H1 (cell line): Measurements from ENCODE around the gene PCSK1N. TPM values are rescaled to one million over a fixed set of nuclear protein-coding genes. Genes with fewer than 3 reads are reported as not detected.

Experiments used
- CTCF ChIA-PET: fragments of 300-600 bp; sonication (Branson Sonifier 250); formaldehyde crosslinking; loops from one replicate; lab custom pipeline; 2021; ENCODE audit not compliant: partially characterized antibody; lab: Charles Lee
- POLR2A ChIA-PET: fragments of 300-600 bp; sonication (Branson Sonifier 250); formaldehyde crosslinking; loops from one replicate; lab custom pipeline; 2021; ENCODE audit warnings: inconsistent platforms; ENCODE audit not compliant: partially characterized antibody; lab: Charles Lee
- DNase-seq, 2 experiments: peaks; one replicate each; pipeline versions ENCODE4 v3.0.0 to v3.0.0-alpha.2; 2010 to 2022; ENCODE audit warnings: low spot score in 2 of 2, low read depth in 1 of 2, mixed read lengths in 1 of 2
- FAIRE-seq: peaks from 2 replicates; lab custom pipeline; 2011; peaks lifted over from hg19 to GRCh38; lab: Jason Lieb, UNC
- H2AFZ ChIP-seq: 2 replicates; pipeline ENCODE4 v1.8.1; 2012; ENCODE audit warnings: low read length, inconsistent platforms
- H2AK5ac ChIP-seq: 2 replicates; pipeline ENCODE4 v1.6.1; 2013; ENCODE audit warnings: low read depth, low read length
- H2BK120ac ChIP-seq: replicated peaks from 2 replicates; pipeline ENCODE3; 2013; ENCODE audit warnings: low read depth, low read length, inconsistent platforms
- H2BK12ac ChIP-seq: 2 replicates; pipeline ENCODE4 v1.6.1; 2013; ENCODE audit warnings: low read depth, low read length
- H2BK15ac ChIP-seq: 2 replicates; pipeline ENCODE4 v1.6.1; 2013; ENCODE audit warnings: low read length
- H2BK20ac ChIP-seq: 2 replicates; pipeline ENCODE4 v1.6.1; 2013; ENCODE audit warnings: low read length
- H2BK5ac ChIP-seq: 2 replicates; pipeline ENCODE4 v1.6.1; 2013; ENCODE audit warnings: low read depth, low read length
- H3K14ac ChIP-seq: 2 replicates; pipeline ENCODE4 v1.6.1; 2013; ENCODE audit warnings: inconsistent platforms; ENCODE audit not compliant: insufficient read length
- H3K18ac ChIP-seq: 2 replicates; pipeline ENCODE4 v1.6.1; 2013; ENCODE audit warnings: low read length; ENCODE audit errors: extremely low read depth
- H3K23ac ChIP-seq: 2 replicates; pipeline ENCODE4 v1.6.1; 2013; ENCODE audit warnings: inconsistent platforms; ENCODE audit not compliant: insufficient read length
- H3K23me2 ChIP-seq: 2 replicates; pipeline ENCODE4 v1.6.1; 2013; ENCODE audit warnings: low read depth, low read length
- H3K27ac ChIP-seq: 2 replicates; pipeline ENCODE4 v1.6.1; 2011; ENCODE audit warnings: low read depth, low read length, inconsistent platforms
- H3K27me3 ChIP-seq, 4 experiments: replicated peaks in 1 of 4; 1 replicate in 1 of 4; 2 replicates in 3 of 4; pipeline versions ENCODE4 v1.6.1 to v1.8.1; 2011 to 2013; ENCODE audit warnings: low read length in 3 of 4, mild to moderate bottlenecking in 3 of 4, inconsistent platforms in 2 of 4, mixed read lengths in 2 of 4, moderate library complexity in 1 of 4; ENCODE audit not compliant: control insufficient read depth in 3 of 4, insufficient read depth in 3 of 4; ENCODE audit errors: extremely low read depth in 1 of 4
- H3K36me3 ChIP-seq, 4 experiments: 2 replicates each; pipeline versions ENCODE4 v1.6.1 to v1.8.1; 2011 to 2013; ENCODE audit warnings: mild to moderate bottlenecking in 4 of 4, low read length in 3 of 4, moderate library complexity in 2 of 4, control low read depth in 1 of 4, inconsistent platforms in 1 of 4; ENCODE audit not compliant: insufficient read depth in 4 of 4, control insufficient read depth in 2 of 4
- H3K4ac ChIP-seq: replicated peaks from 2 replicates; pipeline ENCODE3; 2013; ENCODE audit warnings: low read length, low read depth, mixed read lengths, inconsistent platforms; ENCODE audit not compliant: insufficient read length
- H3K4me1 ChIP-seq, 4 experiments: replicated peaks in 1 of 4; 1 replicate in 1 of 4; 2 replicates in 3 of 4; pipeline versions ENCODE4 v1.6.1 to v1.8.1; 2011 to 2013; ENCODE audit warnings: low read length in 3 of 4, inconsistent platforms in 2 of 4, mixed read lengths in 1 of 4; ENCODE audit not compliant: insufficient read depth in 4 of 4, control insufficient read depth in 3 of 4
- H3K4me2 ChIP-seq, 2 experiments: 2 replicates each; pipeline versions ENCODE4 v1.6.1 to v1.8.1; 2011 to 2013; ENCODE audit warnings: low read depth in 2 of 2, low read length in 2 of 2, control low read depth in 1 of 2, inconsistent platforms in 1 of 2, mild to moderate bottlenecking in 1 of 2; ENCODE audit not compliant: insufficient read depth in 1 of 2
- H3K4me3 ChIP-seq, 4 experiments: fragments of 200-600, 300-600 bp in 1 of 4; sonication (generic), shearing (Covaris generic), sonication (Bioruptor Twin) in 1 of 4; 2 replicates each; pipeline versions ENCODE4 v1.5.1 to v1.8.1; 2011 to 2016; ENCODE audit warnings: low read length in 4 of 4, low read depth in 3 of 4, control low read depth in 2 of 4, inconsistent platforms in 2 of 4, mild to moderate bottlenecking in 2 of 4, mixed read lengths in 1 of 4, moderate library complexity in 1 of 4; ENCODE audit not compliant: insufficient read depth in 2 of 4; ENCODE audit errors: extremely low read depth in 1 of 4
- H3K56ac ChIP-seq: replicated peaks from 2 replicates; pipeline ENCODE3; 2013; ENCODE audit warnings: low read depth, mild to moderate bottlenecking, mixed read lengths, low read length, inconsistent platforms; ENCODE audit not compliant: insufficient read length
- H3K79me1 ChIP-seq: 2 replicates; pipeline ENCODE4 v1.6.1; 2013; ENCODE audit warnings: low read depth, low read length, control low read depth
- H3K79me2 ChIP-seq, 2 experiments: 2 replicates each; pipeline versions ENCODE4 v1.6.1 to v1.8.1; 2012 to 2013; ENCODE audit warnings: low read length in 2 of 2, mild to moderate bottlenecking in 2 of 2, inconsistent platforms in 1 of 2; ENCODE audit not compliant: insufficient read depth in 2 of 2, control insufficient read depth in 1 of 2
- H3K9ac ChIP-seq, 4 experiments: replicated peaks in 1 of 4; 1 replicate in 1 of 4; 2 replicates in 3 of 4; pipeline versions ENCODE4 v1.6.1 to v1.8.1; 2011 to 2013; ENCODE audit warnings: low read depth in 3 of 4, low read length in 3 of 4, control low read depth in 2 of 4, mild to moderate bottlenecking in 2 of 4, moderate library complexity in 2 of 4, inconsistent platforms in 1 of 4; ENCODE audit errors: extremely low read depth in 1 of 4
- H3K9me3 ChIP-seq, 2 experiments: 2 replicates each; pipeline versions ENCODE4 v1.6.1 to v1.8.1; 2012 to 2013; ENCODE audit warnings: mild to moderate bottlenecking in 2 of 2, moderate library complexity in 2 of 2, control low read depth in 1 of 2, inconsistent platforms in 1 of 2, low read depth in 1 of 2, low read length in 1 of 2, mixed read lengths in 1 of 2; ENCODE audit not compliant: insufficient read depth in 2 of 2
- H4K20me1 ChIP-seq, 2 experiments: replicated peaks in 1 of 2; 2 replicates each; pipeline versions ENCODE3 to v1.8.1; 2011 to 2013; ENCODE audit warnings: inconsistent platforms in 2 of 2, low read length in 2 of 2, mild to moderate bottlenecking in 1 of 2; ENCODE audit not compliant: insufficient read depth in 2 of 2, control insufficient read depth in 1 of 2
- H4K5ac ChIP-seq: 2 replicates; pipeline ENCODE4 v1.6.1; 2013; ENCODE audit warnings: low read length, low read depth, mixed read lengths, inconsistent platforms; ENCODE audit not compliant: insufficient read length
- H4K8ac ChIP-seq: 2 replicates; pipeline ENCODE4 v1.8.0; 2013; ENCODE audit warnings: mild to moderate bottlenecking, moderate library complexity, low read length, inconsistent platforms; ENCODE audit not compliant: insufficient read depth; ENCODE audit errors: extremely low read depth
- H4K91ac ChIP-seq: replicated peaks from 2 replicates; pipeline ENCODE3; 2013; ENCODE audit warnings: low read length, mixed read lengths, inconsistent platforms; ENCODE audit not compliant: insufficient read length
- E2F6 ChIP-seq: IDR thresholded peaks from 2 replicates; pipeline ENCODE4 v1.6.1; 2012; ENCODE audit warnings: inconsistent platforms
- NRF1 ChIP-seq: IDR thresholded peaks from 2 replicates; pipeline ENCODE4 v1.6.1; 2011; ENCODE audit warnings: mild to moderate bottlenecking, low read depth, low read length, improper control_type of control experiment
- POLR2A ChIP-seq, 2 experiments: IDR thresholded peaks; 1 replicate in 1 of 2; 2 replicates in 1 of 2; pipeline ENCODE4 v1.6.1; 2011; ENCODE audit warnings: low read depth in 2 of 2, low read length in 2 of 2, mild to moderate bottlenecking in 2 of 2; ENCODE audit errors: control extremely low read depth in 1 of 2
- SP2 ChIP-seq: IDR thresholded peaks from 2 replicates; pipeline ENCODE4 v1.6.1; 2012; ENCODE audit warnings: mild to moderate bottlenecking, low read length, inconsistent platforms
- TAF7 ChIP-seq: optimal IDR thresholded peaks from 2 replicates; pipeline ENCODE3; 2011; ENCODE audit warnings: low read depth, mild to moderate bottlenecking, inconsistent platforms, low read length, moderate library complexity, borderline replicate concordance
- TCF12 ChIP-seq: IDR thresholded peaks from 2 replicates; pipeline ENCODE4 v1.6.1; 2011; ENCODE audit warnings: low read depth, mild to moderate bottlenecking, low read length
- WGBS, 2 experiments: shearing (Covaris generic) in 1 of 2; methylation state at CpG; one replicate each; pipeline versions ENCODE4 v1.1.6 to v1.1.7; 2013 to 2015; ENCODE audit warnings: low lambda C conversion rate in 2 of 2, mixed read lengths in 2 of 2, inconsistent platforms in 1 of 2, low coverage in 1 of 2, missing lambda C conversion rate in 1 of 2; ENCODE audit not compliant: insufficient replicate concordance in 2 of 2, insufficient coverage in 1 of 2, insufficient read length in 1 of 2; ENCODE audit errors: extremely low coverage in 1 of 2, missing lambda C conversion rate in 1 of 2; 5-methylcytosine and 5-hydroxymethylcytosine counted together
- polyA plus RNA-seq, 7 experiments: library from polyadenylated mRNA; depleted of rRNA in 3 of 7; stranded (reverse) in 5 of 7; unstranded in 2 of 7; fragments of >200 nt in 5 of 7; fragments of 200-250 nt in 2 of 7; gene quantifications; 1 replicate in 5 of 7; 2 replicates in 1 of 7; 4 replicates in 1 of 7; pipeline versions ENCODE4 v1.2.1 to v1.2.3, GENCODE V29; 2011 to 2013; ENCODE audit warnings: missing spikeins in 2 of 7, mixed read lengths in 2 of 7
- total RNA-seq: library from RNA; stranded (reverse); fragmentation: NEBNext Ultra II Directional; extraction: Animal tissue kit (Norgen Biotek cat#: 25700); gene quantifications from 2 replicates; pipeline ENCODE4 v1.2.1, GENCODE V29; 2021

The PCSK1N gene
- total and polyA plus RNA-seq, 2 of the 8 experiments (the other 6 are each of a cell fraction or from before 2014, with no cell fraction given): 3.6 to 4.5 TPM

GRCh38 chrX:48827654-48827968 lies 7.8 kb downstream of the PCSK1N start:
- Histone ChIP-seq H3K14ac (no peak overlapping the region), H2BK12ac (no peak overlapping the region), H4K8ac (no peak overlapping the region), H2AFZ (no peak overlapping the region; the same call in 1 of the 2 replicates), H3K23ac (no peak overlapping the region), H3K23me2 (peaks cover 6% of the 10 kb centered on the region; the same call in 1 of the 2 replicates), H3K4ac (no peak overlapping the region), H3K4me1 (peaks cover 0 to 3% (median 0%) of the 10 kb centered on the region in 4 experiments; a peak in 2 of 7 replicates), H2BK5ac (no peak overlapping the region), H4K5ac (no peak overlapping the region), H2BK120ac (no peak overlapping the region), H3K56ac (no peak overlapping the region), H2BK15ac (no peak overlapping the region), H3K4me2 (peak overlapping the region; percentile 58 to 64), H3K18ac (no peak overlapping the region; the same call in 1 of the 2 replicates), H2BK20ac (no peak overlapping the region), H2AK5ac (no peak overlapping the region), H3K9me3 (no peaks in the 10 kb centered on the region; a peak in 1 of 4 replicates), H3K79me1 (no peaks in the 10 kb centered on the region), H3K27me3 (peaks cover 6 to 32% (median 22%) of the 10 kb centered on the region in 4 experiments), H3K4me3 (peak overlapping the region; percentile 14 to 54 (median 18); a peak in 6 of 8 replicates), H3K36me3 (peaks cover 0 to 13% (median 2%) of the 10 kb centered on the region in 4 experiments; a peak in 3 of 8 replicates), H3K9ac (no peak overlapping the region), H3K27ac (no peak overlapping the region), H4K91ac (no peak overlapping the region), H4K20me1 (no peaks in the 10 kb centered on the region), H3K79me2 (no peaks in the 10 kb centered on the region)
- no peak for FAIRE-seq
- DNase-seq: no peak
- TF ChIP-seq POLR2A (IDR thresholded peaks at IDR 0.05; ENCODE audit: control extremely low read depth in 1 of 2, low read depth in 2 of 2, low read length in 2 of 2) (no peak), TAF7 (no peak), TCF12 (no peak), E2F6 (no peak), NRF1 (no peak), SP2 (no peak)
- 35% methylated on average over 3 of the region's 4 CpGs; no CpG with 5 or more reads in 1 of the 2 experiments for WGBS, 2 experiments
- ChIA-PET CTCF (interaction anchor here (1.3 kb wide), 1 partner anchor 9 kb away, joined by 4 read pairs; no protein-coding TSS in a partner anchor), POLR2A (interaction anchor here (0.9 to 1.8 kb wide), 6 partner anchors 12 to 110 kb away, joined by 3 to 8 read pairs (median 3); partner anchors contain the start of gene SLC35A2)
